Measurements from ENCODE around the gene CDC14C. TPM values are rescaled to one million over a fixed set of nuclear protein-coding genes. Genes with fewer than 3 reads are reported as not detected.

CDC14C gene
- not detected for total RNA-seq
- polyA plus RNA-seq: not detected

DNA sequence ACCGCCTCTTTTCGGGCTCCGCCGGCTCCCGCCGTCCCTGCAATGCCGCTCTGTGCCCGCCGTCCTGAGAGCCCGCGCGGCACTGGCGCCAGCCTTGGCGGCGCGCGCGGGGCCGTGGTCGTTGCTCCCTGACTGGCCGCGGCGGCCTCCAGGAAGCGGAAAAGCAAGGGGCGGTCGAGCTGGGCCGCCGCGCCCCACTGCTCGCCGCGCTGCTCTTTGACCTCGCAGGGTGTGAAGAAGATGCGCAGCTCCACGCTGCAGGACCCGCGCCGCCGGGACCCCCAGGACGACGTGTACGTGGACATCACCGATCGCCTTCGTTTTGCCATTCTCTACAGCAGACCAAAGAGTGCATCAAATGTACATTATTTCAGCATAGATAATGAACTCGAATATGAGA is at the start of gene CDC14C:
Gene CDC14C, plus strand, starts transcription at position 115 of the 400 bp plus-strand sequence. Its CDS starts 126 bp downstream, at position 241.
- no peak within 1 kb of the TSS for H3K4me3 ChIP-seq
- no peak within 1 kb of the TSS for H3K27ac ChIP-seq
- DNase-seq: no peak
- H3K27me3 ChIP-seq: no peaks in the 10 kb centered on the region
- H3K36me3 ChIP-seq: no peaks in the 10 kb centered on the region
- no peaks in the 10 kb centered on the region for H3K4me1 ChIP-seq
- intact Hi-C loops (cut with DNase I): no loop called here
- H3K9me3 ChIP-seq: no peaks in the 10 kb centered on the region
- TF ChIP-seq, protein P1, sequence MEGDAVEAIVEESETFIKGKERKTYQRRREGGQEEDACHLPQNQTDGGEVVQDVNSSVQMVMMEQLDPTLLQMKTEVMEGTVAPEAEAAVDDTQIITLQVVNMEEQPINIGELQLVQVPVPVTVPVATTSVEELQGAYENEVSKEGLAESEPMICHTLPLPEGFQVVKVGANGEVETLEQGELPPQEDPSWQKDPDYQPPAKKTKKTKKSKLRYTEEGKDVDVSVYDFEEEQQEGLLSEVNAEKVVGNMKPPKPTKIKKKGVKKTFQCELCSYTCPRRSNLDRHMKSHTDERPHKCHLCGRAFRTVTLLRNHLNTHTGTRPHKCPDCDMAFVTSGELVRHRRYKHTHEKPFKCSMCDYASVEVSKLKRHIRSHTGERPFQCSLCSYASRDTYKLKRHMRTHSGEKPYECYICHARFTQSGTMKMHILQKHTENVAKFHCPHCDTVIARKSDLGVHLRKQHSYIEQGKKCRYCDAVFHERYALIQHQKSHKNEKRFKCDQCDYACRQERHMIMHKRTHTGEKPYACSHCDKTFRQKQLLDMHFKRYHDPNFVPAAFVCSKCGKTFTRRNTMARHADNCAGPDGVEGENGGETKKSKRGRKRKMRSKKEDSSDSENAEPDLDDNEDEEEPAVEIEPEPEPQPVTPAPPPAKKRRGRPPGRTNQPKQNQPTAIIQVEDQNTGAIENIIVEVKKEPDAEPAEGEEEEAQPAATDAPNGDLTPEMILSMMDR (IDR thresholded peaks at IDR 0.05): no peak
- TF ChIP-seq EP300 (IDR thresholded peaks at IDR 0.05) (no peak), POLR2A (IDR thresholded peaks at IDR 0.05) (no peak)
- 95 to 96% methylated on average over 46 of the region's 46 CpGs for WGBS, 2 donors

DNA sequence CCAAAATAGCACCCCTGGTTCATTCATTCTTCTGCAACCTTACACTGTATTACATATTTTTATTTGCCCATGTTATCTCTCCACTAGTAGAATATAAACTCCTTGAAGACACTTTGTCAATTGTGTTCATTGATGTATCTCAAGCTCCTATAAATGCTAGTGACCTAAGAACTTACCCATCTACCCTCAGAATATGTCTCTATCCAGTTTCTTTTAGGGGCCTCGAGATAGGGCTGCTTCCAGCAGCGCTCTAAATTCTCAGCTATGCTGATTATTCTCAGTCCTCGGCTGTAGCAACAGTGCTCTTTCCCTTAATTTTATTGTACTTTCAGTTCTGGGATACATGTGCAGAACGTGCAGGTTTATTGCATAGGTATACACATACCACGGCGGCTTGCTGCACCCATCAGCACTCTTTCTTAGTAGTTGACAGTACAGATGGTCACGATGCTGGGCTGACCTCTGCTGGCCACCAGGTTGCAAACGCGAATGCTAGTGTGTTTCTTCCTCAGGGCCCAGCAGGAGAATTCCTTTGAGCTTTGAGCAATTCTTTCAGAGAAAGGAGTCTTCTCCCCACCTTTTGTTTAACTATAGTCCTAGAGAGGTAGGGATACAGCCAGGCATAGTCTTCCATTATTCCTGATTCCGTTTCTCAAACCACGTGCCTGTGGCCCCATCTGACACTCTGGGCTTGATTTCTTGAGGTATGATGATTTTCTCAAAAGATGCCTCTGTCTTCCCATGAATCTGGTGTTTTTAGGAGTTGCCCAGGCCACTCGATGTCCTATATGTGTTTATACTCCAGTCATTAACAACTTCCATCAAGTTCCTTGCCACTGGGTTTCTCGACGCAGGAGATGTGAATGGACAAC is 49.1 kb upstream of the CDC14C start:
- intact Hi-C loops (cut with DNase I): no loop called here
- TF ChIP-seq POLR2A (IDR thresholded peaks at IDR 0.05) (no peak), EP300 (IDR thresholded peaks at IDR 0.05) (no peak), POLR2AphosphoS5 (IDR thresholded peaks at IDR 0.05) (no peak)
- TF ChIP-seq, protein P1 (IDR thresholded peaks at IDR 0.05): no peak

DNA sequence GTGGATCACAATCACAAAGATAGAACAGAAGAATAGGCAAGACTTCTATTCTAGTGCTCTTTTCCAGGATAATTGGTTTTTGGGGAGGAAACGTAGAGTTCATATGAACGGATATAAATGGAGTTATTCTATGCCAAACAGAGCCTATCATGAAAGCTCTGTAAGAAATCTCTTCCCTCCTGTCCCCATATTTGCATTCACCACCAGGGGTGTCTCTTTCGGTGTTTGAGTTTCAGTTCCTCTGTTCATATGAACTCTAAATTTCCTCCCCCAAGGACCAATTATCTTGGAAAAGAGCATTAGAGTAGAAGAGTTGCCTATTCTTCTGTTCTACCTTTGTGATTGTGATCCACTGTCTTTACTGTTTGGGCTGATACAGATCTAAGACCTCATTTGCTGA is 48.3 kb upstream of the CDC14C start:
- intact Hi-C loops (cut with DNase I): no loop called here
- TF ChIP-seq, protein P1 (IDR thresholded peaks at IDR 0.05): no peak
- TF ChIP-seq POLR2AphosphoS5 (IDR thresholded peaks at IDR 0.05) (no peak), POLR2A (IDR thresholded peaks at IDR 0.05) (no peak), EP300 (IDR thresholded peaks at IDR 0.05) (no peak)
- Histone ChIP-seq H3K27me3 (no peaks in the 10 kb centered on the region), H3K9me3 (no peaks in the 10 kb centered on the region), H3K36me3 (no peaks in the 10 kb centered on the region), H3K27ac (no peak overlapping the region), H3K4me3 (no peak overlapping the region), H3K4me1 (no peaks in the 10 kb centered on the region)
- WGBS, 2 donors: 74 to 78% methylated on average over 3 of the region's 3 CpGs
- DNase-seq: no peak

More for the DNA sequence above, 49.1 kb upstream of the CDC14C start:
- no peak for DNase-seq
- Histone ChIP-seq H3K36me3 (no peaks in the 10 kb centered on the region), H3K4me1 (no peaks in the 10 kb centered on the region), H3K27me3 (no peaks in the 10 kb centered on the region), H3K27ac (no peak overlapping the region), H3K4me3 (no peak overlapping the region), H3K9me3 (no peaks in the 10 kb centered on the region)
- 40 to 50% methylated on average over 14 of the region's 14 CpGs for WGBS, 2 donors

DNA sequence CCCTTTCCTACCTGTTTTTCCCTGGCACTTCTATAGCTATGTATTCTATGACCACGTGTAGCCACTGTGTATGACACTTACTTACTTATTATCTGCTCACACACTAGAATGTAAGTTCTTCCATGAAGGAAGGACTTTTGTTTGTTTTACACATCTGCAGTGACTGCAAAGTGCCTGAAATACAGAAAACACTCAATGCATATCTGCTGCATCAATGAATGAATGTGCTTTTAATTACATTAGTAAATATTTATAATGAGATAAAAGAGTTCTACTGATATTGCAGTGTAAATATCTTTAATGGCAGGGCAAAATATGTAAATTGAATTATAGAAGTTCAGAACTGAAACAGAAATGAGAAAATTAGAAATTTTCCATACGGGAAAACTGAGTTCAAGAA is 43.5 kb upstream of the CDC14C start:
- no peaks in the 10 kb centered on the region for H3K36me3 ChIP-seq
- H3K9me3 ChIP-seq: no peaks in the 10 kb centered on the region
- no peak overlapping the region for H3K27ac ChIP-seq
- intact Hi-C loops (cut with DNase I): no loop called here
- 64 to 73% methylated on average over 2 of the region's 2 CpGs for WGBS, 2 donors
- TF ChIP-seq POLR2A (IDR thresholded peaks at IDR 0.05) (no peak), POLR2AphosphoS5 (IDR thresholded peaks at IDR 0.05) (no peak), EP300 (IDR thresholded peaks at IDR 0.05) (no peak)
- TF ChIP-seq, protein P1 (IDR thresholded peaks at IDR 0.05): no peak
- no peaks in the 10 kb centered on the region for H3K27me3 ChIP-seq
- no peak overlapping the region for H3K4me3 ChIP-seq
- DNase-seq: no peak
- H3K4me1 ChIP-seq: no peaks in the 10 kb centered on the region

Measured in sigmoid colon (tissue), 7 donors.